Erythroblast (primary cell): ENCODE data around the gene OR13D1.
"Not testable (repeated sequence)": the region's sequence is repeated elsewhere in the genome, so short reads cannot be mapped to it uniquely, and the experiment has no call there.

Experiments
- DNase-seq, 2 experiments: peaks; one replicate each; lab custom pipeline; 2025; lab: John Stamatoyannopoulos, UW
- GATA1 ChIP-seq: IDR thresholded peaks from 2 replicates; pipeline ENCODE4 v1.6.1; 2011; ENCODE audit warnings: low read depth, mild to moderate bottlenecking, control low read depth, low read length, moderate library complexity
- POLR2A ChIP-seq: IDR thresholded peaks from 2 replicates; pipeline ENCODE4 v1.6.1; 2011; ENCODE audit warnings: mild to moderate bottlenecking, low read length

OR13D1 gene, protein sequence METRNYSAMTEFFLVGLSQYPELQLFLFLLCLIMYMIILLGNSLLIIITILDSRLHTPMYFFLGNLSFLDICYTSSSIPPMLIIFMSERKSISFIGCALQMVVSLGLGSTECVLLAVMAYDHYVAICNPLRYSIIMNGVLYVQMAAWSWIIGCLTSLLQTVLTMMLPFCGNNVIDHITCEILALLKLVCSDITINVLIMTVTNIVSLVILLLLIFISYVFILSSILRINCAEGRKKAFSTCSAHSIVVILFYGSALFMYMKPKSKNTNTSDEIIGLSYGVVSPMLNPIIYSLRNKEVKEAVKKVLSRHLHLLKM

DNA sequence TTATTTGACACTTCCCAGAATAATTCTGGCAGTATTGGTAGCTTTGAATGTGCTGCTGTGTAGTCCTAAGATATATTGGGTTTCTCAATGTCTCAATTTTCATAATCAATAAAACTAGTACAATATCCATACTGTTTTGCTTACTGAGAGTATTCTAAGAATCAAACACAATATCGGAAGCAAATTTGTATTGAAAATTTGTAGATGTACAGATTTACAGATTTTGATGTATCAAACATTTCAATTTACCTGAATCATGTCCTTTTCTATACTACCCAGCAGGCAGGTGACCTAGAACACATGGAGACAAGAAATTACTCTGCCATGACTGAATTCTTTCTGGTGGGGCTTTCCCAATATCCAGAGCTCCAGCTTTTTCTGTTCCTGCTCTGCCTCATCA is at the start of gene OR13D1:
TSS of gene OR13D1 (plus strand) at position 301 of the 400 bp plus-strand sequence. CDS start at position 301, 0 bp downstream.
- no peak for DNase-seq
- TF ChIP-seq POLR2A (no peak), GATA1 (no peak)

DNA sequence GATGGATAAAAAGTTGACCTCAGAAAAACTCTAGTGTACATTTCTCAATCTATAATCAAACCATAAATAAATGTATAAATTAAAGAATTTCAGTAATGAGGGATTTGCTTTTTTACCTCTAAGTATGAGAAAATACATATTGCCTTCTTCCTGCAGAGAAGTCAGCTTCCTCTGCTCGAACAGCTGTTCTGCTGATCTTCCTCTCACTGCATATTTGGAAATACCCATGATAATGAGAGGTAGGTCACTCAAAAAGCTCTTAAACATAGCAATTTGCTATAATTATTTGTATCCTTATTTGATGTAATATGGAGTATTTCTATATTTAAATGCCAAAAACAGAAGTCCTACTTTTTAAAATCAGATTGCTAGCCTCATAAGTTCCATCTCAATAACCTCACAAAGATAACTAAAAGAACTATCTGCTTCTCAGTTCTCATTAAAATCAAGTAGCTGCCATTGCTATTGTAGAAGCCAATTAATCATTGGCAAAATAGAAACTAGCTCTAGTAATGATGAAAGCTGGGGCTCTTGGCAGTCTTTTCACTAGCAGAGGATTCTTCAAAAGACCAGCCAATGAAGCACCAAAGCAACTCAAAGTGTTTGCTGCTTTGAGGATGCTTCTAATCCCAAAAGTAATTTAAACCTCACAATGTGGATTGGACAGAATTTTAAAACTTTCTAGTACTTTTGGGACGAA is 35.7 kb upstream of the OR13D1 start:
- TF ChIP-seq GATA1 (no peak), POLR2A (no peak)
- no peak for DNase-seq

DNA sequence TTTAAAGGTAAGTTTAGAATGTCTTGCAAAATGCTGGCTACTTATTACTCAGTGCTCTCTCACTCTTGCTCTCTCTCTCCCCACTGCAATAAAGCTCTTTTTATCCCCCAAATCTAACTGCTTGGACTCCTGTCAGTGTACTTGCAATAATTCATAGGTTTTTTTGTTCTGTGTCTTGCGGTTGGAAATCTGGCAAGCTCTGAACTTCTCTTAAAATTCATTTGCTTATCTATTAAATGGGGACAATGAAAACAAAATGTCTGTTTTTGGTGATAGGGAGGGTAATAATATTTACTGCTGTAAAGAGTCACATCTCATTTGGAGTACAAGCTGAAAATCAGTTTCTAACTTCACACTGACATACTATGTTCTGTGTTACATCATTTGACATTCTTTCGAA is 18.7 kb upstream of the OR13D1 start:
- TF ChIP-seq POLR2A = no peak
- TF ChIP-seq GATA1 = no peak

DNA sequence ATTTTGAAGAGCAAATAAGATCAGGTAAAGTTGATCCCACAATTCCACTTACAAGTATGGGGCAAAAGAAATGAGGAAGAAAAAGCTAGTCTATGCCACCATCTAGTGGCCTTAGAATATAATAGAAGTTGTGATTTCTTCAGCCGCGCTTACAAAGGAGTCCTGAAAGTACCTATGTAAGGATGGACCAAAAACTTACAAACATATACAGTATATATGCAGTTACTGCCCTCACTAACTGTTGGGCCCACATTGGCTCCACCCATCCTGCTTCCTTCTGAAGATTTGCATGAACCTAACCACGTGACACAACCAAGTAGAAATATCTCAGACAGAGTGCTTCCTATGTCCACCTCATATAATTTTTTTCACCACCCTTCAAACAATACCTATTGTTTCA is 11.7 kb upstream of the OR13D1 start:
- peak; percentile 39 to 63 for DNase-seq
- TF ChIP-seq GATA1 = no peak
- no peak for TF ChIP-seq POLR2A

More for the DNA sequence above, 18.7 kb upstream of the OR13D1 start:
- no peak for DNase-seq

DNA sequence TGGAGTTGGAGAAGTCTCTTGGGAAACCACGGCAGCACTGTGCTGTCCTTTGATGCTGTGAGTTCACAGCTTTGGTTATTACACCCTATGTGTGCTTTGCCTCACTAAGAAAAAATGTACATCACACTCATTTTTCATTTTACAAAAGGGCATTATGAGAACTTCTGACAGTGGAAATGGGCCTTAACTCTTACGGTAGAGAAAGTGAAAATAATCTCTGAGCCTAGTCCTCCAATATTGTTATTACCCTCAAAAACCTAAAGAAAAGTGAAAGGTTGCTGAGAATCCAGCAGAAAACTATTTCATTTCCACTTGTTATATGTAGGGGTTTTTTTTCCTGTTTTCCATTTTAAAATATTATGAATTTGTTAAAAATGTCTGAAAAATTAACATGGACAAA is 8.2 kb upstream of the OR13D1 start:
- no peak for DNase-seq
- TF ChIP-seq GATA1 (no peak), POLR2A (no peak)

DNA sequence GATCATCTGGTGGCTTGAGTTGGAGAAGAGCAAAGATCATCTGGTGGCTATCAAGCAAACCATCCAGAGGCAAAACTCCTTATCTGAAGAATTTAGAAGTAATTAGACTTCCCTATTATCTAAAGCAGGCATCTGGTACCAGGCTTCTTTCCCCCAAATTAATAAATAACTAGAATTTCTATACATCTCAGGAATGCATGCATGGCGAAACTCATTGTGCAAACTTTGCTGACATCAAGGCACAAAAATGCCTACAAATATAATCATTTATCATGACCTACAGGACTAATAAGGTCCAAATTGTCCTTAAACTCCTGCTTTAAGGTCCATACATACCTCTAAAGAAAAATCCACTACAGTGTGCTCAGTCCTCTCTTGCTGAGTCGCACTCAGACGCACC is 6.0 kb downstream of the OR13D1 start:
- TF ChIP-seq GATA1 (no peak), POLR2A (no peak)
- DNase-seq = no peak

DNA sequence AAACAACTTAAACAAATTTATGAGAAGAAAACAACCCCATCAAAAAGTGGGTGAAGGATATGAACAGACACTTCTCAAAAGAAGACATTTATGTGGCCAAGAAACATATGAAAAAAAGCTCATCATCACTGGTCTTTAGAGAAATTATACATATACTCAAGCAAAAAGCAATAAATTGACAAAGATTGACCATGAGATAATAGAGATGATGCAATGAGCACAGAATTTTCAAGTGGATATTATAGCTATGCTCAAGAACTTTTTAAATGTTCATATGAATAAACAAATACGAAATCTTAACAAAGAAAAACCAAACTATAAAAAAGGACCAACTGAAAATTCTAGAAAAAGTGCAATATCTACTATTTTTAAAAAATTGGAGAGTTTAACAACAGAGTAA is 14.4 kb downstream of the OR13D1 start:
- DNase-seq = not testable (repeated sequence)

DNA sequence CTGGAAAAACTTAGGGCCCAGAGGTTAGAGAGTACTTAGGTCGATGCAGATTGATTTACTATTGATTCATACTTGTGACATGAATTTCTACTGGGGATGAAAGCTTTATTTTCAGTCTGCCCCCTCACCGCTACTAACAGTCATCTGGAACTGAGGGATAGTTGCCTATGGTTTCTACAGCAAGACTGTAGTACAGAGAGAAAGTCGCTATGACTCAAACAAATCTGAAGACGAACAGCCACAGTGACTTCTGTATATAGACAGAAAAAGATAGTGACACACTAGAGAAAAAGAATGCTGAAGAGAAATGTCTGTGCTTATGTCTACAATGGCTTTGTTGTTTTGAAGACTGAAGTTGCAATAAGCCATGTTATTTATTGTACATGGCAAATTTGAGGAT is 17.3 kb downstream of the OR13D1 start:
- no peak for DNase-seq
- TF ChIP-seq GATA1 (no peak), POLR2A (no peak)

DNA sequence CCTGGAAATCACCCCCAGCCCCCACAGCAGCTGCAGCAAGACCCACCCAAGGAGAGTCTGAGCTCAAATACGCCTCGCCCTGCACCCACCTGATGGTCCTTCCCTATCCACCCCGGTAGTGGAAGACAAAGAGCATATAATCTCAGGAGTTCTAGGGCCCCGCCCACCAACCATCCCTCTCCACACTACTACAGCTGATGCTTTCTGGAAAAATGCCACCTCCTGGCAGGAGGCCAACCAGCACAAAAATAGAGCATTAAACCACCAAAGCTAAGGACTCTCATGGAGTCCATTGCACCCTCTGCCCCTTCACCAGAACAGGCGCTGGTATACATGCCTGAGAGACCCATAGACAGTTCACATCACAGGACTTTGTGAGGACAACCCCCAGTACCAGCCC is 30.7 kb downstream of the OR13D1 start:
- no peak for DNase-seq
- no peak for TF ChIP-seq POLR2A
- TF ChIP-seq GATA1 = no peak

DNA sequence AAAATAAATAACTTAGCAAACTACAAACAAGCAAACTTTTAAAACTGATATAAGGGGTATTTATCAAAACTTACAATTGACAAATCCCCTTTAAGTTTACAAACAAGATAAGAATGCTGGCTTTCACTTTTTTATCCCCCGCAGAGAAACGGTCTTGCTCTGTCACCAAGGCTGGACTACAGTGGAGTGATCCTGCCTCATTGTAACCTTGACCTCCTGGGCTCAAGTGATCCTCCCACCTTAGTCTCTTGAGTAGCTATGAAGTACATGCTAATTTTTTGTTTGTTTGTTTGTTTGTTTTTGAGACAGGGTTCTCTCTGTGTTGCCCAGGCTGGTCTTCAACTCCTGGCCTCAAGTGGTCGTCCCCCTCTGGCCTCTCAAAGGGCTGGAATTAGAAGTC is 44.1 kb downstream of the OR13D1 start:
- DNase-seq = no peak
- TF ChIP-seq POLR2A (no peak), GATA1 (no peak)

DNA sequence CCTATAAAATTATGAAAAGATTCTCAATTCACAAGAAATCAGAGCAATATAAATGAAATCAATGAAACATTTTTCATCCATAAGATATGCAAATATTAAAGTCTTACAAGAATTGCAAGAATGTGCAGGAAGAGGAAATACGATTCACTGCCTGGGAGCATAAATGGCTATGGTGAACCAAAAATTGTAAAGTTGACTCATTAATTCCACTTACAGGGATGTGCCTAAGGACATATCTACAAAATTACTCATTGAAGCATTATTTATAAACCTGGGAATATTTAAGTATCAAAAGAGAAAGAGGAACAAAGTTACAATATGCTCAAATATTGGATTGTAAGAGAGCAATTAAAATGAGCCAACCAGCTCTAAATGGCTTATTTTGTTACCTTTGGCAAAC is 46.3 kb downstream of the OR13D1 start:
- TF ChIP-seq POLR2A (no peak), GATA1 (no peak)
- no peak for DNase-seq

DNA sequence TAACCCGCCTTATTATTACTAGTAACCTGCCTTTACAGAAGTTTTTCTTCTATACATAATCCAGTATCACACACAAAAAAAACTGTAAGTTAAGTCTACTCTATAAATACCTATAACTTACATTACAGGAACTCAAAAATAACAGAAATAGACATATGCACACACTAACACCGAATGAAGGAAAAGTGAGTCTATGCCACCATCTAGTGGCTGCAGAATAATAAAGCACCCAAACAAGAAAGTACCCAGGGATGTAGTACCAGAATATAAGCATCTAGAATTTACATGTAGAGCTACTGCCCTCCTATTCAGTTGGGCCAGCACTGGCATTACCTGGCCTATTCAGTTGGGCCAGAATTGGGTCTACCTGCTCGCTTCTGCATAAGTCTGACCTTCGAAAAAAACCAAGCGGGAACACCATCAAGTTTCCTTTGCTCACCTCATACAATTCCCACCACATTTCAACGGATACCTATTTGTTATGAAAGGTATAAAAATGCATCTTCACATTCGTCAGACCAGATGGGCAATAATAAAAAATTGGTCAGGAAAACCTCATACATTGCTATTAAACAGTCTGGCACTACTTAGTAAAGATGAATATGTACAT is 49.2 kb downstream of the OR13D1 start:
- TF ChIP-seq GATA1 (no peak), POLR2A (no peak)
- peak; percentile 79 to 87 for DNase-seq
